ENCODE data around the gene C22orf23.

GRCh38 chr22:37970864-37971263 lies 17.5 kb upstream of the C22orf23 start:
- TF ChIP-seq YY1 (IDR thresholded peaks at IDR 0.05; ENCODE audit: insufficient read depth, insufficient read length) (no peak), ZNF274 (IDR thresholded peaks at IDR 0.05; ENCODE audit: low read depth, low read length) (no peak), SUZ12 (IDR thresholded peaks at IDR 0.05; ENCODE audit: extremely low read depth, insufficient read depth, insufficient read length) (no peak)
